HG03378 (cell line): Measurements from ENCODE around the gene TNIK.

Experiments
- ATAC-seq: cut with Tn5 transposase; IDR thresholded peaks from one replicate; pipeline ENCODE4 v1.9.1; 2021; ENCODE audit warnings: mild to moderate bottlenecking, moderate library complexity; ENCODE audit not compliant: unreplicated experiment

Gene TNIK

GRCh38 chr3:171157286-171157685 lies 302.9 kb downstream of the TNIK start:
- no peak for ATAC-seq

GRCh38 chr3:171156401-171157010 lies 303.7 kb downstream of the TNIK start:
- ATAC-seq: no peak

- ATAC-seq: no peak
These were observed 305.0 kb downstream of the TNIK start for GRCh38 chr3:171155122-171155700.

GRCh38 chr3:171150945-171151344 lies 309.3 kb downstream of the TNIK start:
- no peak for ATAC-seq

- ATAC-seq: no peak
These were observed 310.6 kb downstream of the TNIK start for GRCh38 chr3:171149526-171150116.

GRCh38 chr3:171145798-171146197 lies 314.4 kb downstream of the TNIK start:
- ATAC-seq: no peak

- no peak for ATAC-seq
These were observed 317.2 kb downstream of the TNIK start for GRCh38 chr3:171142985-171143384.

- ATAC-seq: no peak
These were observed 320.0 kb downstream of the TNIK start for GRCh38 chr3:171140246-171140645.

- ATAC-seq: no peak
These were observed 322.2 kb downstream of the TNIK start for GRCh38 chr3:171138027-171138426.

- ATAC-seq: no peak
These were observed 324.7 kb downstream of the TNIK start for GRCh38 chr3:171135549-171135948.

GRCh38 chr3:171133796-171134569 lies 326.2 kb downstream of the TNIK start:
- no peak for ATAC-seq

GRCh38 chr3:171133337-171133736 lies 326.9 kb downstream of the TNIK start:
- ATAC-seq: no peak

- ATAC-seq: no peak
These were observed 327.3 kb downstream of the TNIK start for GRCh38 chr3:171132873-171133272.

- no peak for ATAC-seq
These were observed 330.4 kb downstream of the TNIK start for GRCh38 chr3:171129827-171130226.

GRCh38 chr3:171127611-171128010 lies 332.6 kb downstream of the TNIK start:
- no peak for ATAC-seq

- ATAC-seq: no peak
These were observed 333.6 kb downstream of the TNIK start for GRCh38 chr3:171126478-171127209.

GRCh38 chr3:171125010-171125409 lies 335.2 kb downstream of the TNIK start:
- ATAC-seq: no peak

GRCh38 chr3:171123915-171124314 lies 336.3 kb downstream of the TNIK start:
- ATAC-seq: no peak

GRCh38 chr3:171122861-171123260 lies 337.3 kb downstream of the TNIK start:
- no peak for ATAC-seq

- ATAC-seq: no peak
These were observed 338.0 kb downstream of the TNIK start for GRCh38 chr3:171122240-171122639.

- no peak for ATAC-seq
These were observed 338.4 kb downstream of the TNIK start for GRCh38 chr3:171121801-171122200.
